ENCODE data around the gene RABGAP1L. TPM values are rescaled to one million over a fixed set of nuclear protein-coding genes. Genes with fewer than 3 reads are reported as not detected.

The RABGAP1L gene
- total RNA-seq, 1 experiment from 2014 or later: 18.7 TPM

DNA sequence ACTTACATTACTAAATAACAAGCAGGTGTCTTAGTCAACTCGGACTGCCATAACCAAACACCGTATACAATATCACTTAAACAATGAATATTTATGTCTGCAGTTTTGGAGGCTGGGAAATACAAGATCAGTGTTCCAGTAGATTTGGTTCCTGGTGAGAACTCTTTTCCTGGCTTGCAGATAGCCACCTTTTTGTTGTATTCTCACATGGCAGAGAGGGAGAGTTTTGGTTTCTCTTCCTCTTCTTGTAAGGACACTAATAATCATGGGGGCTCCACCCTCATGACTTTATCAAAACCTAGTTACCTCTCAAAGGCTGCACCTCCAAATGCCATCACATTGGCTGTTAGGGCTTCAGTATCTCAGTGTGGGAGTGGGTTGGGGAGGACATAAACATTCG, 757.5 kb downstream of the RABGAP1L start:
- no peak for DNase-seq (ENCODE audit: low read depth)

GRCh38 chr1:174920093-174920492, 760.8 kb downstream of the RABGAP1L start:
- no peak for DNase-seq (ENCODE audit: low read depth)

DNA sequence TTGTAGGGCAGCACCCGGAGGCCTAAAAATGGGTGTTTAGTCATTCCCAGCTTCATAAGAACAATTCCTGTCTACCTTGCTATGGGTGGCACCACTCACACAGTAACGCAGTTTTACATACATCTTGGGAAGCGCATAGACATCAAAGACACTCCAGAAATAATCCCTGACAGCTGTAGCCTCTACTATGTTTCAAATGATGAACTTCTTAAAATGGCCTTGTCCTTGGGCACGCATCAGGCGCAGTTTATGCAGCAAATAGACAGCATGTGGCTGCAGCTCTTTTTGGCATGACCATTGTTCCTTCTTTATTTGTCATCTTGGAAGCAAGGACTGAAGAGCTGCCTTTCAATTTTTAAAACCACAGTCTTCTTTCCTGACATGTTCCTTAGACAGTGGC, 762.8 kb downstream of the RABGAP1L start:
- no peak for DNase-seq (ENCODE audit: low read depth)

GRCh38 chr1:174923820-174924219, 764.5 kb downstream of the RABGAP1L start:
- no peak for DNase-seq (ENCODE audit: low read depth)

DNA sequence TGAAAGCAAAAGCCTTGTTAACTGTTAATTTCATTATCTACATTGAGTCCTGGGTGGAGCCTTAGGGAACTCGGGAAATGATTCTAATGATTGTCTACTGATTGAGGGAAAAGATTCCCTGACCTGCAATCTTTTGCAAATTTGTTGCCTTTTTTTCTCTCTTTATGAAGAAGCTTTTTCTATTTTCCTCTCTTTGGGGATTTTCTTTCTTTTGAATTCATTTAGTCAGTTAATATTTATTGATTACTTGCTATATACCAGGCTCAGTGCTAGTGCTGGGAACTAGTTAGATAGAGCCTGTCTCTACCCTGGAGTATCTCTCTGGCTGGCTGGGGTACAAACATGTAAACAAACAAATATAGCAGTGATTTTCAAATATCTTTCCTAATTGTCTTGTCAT, 769.2 kb downstream of the RABGAP1L start:
- DNase-seq (ENCODE audit: low read depth): no peak

- DNase-seq (ENCODE audit: low read depth): peak; percentile 3
Observed at GRCh38 chr1:174931214-174931613, 771.9 kb downstream of the RABGAP1L start.

GRCh38 chr1:174932587-174932986, 773.3 kb downstream of the RABGAP1L start:
- no peak for DNase-seq (ENCODE audit: low read depth)

DNA sequence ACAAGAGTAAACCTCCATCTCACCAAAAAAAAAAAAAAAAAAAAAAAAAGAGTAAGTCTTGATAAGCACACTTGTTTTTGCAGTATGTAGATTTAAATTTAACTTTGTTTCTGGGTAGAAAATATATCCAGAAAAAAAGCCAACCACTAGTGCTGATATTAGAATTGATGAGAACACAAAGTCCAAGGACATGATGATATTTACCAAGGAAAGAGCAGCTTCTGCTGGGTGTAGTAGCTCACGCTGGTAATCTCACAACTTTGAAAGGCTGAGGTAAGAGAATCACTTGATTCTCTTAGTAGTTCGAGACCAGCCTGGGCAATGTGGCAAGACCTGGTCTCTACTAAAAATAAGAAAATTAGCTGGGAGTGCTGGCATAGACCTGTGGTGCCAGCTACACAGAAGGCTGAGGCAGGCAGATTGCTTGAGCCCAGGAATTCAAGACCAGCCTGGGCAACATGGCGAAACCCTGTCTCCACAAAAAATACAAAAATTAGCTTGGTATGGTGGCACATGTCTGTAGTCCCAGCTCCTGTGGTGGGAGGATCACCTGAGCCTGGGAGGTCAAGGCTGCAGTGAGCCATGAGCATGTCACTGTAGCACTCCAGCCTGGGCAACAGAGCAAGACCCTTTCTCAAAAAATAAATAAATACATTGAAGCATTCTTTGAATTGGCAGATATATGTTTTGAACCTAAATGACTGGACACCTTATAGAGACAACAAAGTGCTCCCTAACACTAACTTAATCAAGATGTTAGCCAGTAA, 776.8 kb downstream of the RABGAP1L start:
- DNase-seq (ENCODE audit: low read depth): no peak

- no peak for DNase-seq (ENCODE audit: low read depth)
Observed at GRCh38 chr1:174938281-174939007, 779.1 kb downstream of the RABGAP1L start.

GRCh38 chr1:174939775-174940545, 780.6 kb downstream of the RABGAP1L start:
- DNase-seq (ENCODE audit: low read depth): no peak

GRCh38 chr1:174940646-174941175, 781.4 kb downstream of the RABGAP1L start:
- DNase-seq (ENCODE audit: low read depth): no peak

DNA sequence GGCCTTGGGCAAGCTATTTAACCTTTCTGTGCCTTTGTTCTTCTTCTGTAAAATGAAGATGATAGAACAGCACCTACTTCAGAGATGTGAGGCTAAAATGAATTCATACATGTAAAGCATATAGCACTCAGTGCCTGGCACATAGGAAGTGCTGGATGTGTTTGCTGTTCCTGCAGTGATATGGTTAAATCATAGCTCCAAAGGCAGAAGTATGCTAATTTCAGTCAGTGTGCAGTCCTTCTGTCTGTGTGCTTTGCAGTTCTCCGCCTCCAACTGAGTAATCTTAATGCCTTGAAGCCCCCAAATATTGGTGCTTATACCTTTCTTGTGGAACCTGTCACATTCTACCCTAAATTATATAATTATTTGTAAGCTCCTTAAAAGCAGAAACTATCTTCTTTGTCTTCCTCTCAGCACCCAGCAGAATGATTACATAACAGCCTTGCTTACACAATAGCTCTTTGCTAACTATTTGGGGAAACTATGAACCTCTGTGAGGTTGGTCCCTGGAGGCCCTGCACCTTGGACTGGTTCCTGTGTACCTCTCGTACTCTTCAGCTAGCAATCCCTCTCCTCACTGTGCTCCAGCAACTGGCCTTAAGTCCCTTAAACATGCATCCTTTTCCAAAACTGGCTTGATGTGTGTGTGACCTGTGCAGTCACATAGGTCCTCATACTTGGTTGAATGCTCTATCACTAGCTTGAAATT, 783.4 kb downstream of the RABGAP1L start:
- DNase-seq (ENCODE audit: low read depth): no peak

- DNase-seq (ENCODE audit: low read depth): no peak
Observed at GRCh38 chr1:174946031-174946430, 786.7 kb downstream of the RABGAP1L start.

DNA sequence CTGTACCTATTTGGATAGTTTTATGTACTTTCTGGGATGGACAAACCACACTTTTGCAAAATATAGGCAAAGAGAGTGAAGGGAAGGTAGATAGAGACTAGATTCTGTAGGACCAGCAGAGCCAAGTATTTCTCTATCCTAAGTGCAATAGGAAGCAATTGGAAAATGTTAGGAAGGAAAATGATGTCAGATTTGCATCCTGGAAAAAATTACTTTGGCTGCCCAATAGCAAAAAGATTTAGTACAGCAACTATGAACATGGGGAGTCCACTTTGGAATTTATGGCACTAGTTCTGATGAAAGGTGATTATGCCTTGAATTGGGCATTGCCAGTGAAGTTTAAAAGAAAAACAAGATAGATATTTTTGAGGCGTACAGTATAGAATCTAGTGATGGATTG, 789.7 kb downstream of the RABGAP1L start:
- no peak for DNase-seq (ENCODE audit: low read depth)

- DNase-seq (ENCODE audit: low read depth): no peak
Observed at GRCh38 chr1:174949645-174950044, 790.3 kb downstream of the RABGAP1L start.

DNA sequence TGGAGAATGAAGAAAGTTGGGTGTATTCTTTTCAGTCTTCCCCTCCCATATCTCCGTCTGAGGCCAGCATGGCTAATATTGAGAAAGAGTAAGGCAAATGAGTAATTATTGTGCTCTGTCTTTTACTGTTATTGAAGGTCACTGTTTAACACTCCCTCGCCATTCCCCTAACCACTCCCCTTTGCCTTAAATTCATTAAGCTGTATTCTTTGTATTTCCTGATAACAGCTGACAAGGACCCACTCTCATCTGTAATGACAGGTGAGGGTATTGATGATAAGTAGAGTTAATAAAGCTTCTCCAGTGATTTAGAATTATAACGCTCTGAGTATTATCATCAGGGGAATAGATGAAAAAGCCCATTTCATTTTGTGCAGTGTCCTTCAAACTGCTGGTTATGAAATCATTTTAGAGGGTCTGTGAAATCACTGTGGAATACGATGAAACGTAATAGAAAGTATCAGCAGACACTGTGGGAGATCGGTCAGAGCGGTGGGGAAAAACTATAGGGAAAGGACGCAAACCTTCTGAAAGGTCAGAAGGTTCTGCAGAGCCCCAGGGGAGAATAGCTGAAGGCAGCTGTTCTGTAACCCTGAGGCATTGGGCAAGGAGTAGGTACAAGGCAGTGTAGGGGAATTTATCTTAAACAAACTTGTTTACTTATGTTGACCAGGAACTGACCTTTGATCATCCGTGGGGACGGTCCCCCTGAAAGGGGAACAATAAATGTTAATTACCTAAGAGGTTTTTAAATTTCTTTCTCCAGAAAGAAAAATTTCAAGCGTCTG, 794.2 kb downstream of the RABGAP1L start:
- no peak for DNase-seq (ENCODE audit: low read depth)

- no peak for DNase-seq (ENCODE audit: low read depth)
Observed at GRCh38 chr1:174954073-174954460, 794.7 kb downstream of the RABGAP1L start.

DNA sequence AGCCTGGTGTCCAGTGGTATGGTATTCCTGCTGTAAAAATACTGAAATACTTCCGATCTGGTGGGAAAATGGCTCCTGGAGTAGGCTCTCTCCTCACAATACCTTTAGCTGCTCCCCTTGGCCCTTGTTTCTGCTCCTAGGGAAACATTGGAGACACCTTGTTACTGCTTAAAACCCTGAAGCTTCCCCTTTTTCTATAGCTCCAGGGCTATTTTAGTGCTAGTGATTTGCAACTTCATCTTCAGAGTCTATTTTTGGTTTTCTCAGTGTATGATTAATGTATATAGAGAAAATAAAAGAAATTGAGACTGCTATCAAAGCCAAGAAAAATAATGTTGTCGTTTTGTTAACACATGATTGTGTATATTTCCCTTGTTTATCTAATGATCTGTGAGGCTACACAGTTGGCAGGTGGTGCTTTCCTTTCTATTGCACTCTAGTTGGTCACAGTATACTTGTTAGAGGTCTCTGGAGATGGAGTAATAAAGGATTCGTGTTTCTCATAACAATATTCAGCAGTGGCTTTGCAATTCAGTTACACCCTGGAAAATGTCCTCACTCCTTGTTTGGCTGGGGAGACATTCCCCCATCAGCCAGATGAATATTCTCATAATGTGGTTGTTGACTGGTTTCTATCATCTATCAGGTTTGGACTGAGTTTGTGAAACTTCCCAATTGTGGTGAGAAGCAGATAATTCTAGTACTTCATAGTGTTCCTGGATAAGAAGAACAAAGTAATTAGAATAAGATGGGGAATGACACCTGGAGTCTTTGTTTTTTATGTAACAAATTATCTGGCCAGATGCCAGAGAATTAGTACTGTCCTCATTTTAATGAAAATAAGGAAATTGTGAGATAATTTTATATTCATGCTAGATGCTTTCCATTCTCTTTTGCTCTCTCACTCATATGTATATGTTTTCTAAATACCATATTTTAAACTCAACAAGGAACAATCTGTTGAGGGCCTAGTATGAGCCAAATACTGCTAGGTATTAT, 795.6 kb downstream of the RABGAP1L start:
- no peak for DNase-seq (ENCODE audit: low read depth)

DNA sequence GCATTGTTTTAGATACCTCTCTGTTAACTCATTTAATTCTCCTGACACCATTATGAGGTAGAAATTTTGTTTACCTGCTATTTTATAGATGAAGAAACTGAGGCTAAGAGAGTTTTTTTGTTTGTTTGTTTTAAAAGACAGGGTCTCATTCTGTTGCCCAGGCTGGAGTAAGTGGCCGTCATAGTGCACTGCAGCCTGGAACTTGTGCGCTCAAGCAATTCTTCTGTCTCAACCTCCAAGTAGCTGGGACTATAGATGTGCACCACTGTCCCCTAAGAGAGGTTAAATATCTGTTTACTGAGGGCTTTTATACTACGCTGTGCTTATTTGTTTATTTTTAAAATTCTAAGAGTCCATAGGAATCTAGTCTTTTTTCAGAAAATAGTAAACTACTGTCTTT, 796.8 kb downstream of the RABGAP1L start:
- DNase-seq (ENCODE audit: low read depth): no peak

DNA sequence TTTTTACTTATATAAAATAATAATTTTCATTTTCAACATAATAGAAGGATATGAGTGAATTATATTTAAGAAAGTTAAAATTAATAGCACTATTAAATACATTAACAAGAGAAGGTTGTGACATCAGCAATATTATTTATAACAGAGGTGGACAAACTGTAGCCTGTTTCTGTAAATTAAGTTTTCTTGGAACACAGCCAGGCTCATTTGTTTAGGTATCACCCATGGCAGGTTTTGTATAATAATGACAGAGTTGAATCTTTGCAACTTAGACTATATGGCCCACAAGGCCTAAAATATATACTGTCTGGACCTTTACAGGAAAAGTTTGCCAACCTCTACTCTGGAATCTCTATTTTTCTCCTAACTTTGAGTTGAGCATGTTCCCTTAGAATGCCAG, 797.7 kb downstream of the RABGAP1L start:
- DNase-seq (ENCODE audit: low read depth): no peak

All from M059J (cell line).